Measurements from ENCODE around the gene HNRNPL.

The HNRNPL gene

GRCh38 chr19:38845374-38846024 is 4.3 kb downstream of the HNRNPL start:
- DNase-seq (ENCODE audit: low read depth in 2 of 2): no peak

- no peak for DNase-seq (ENCODE audit: low read depth in 2 of 2)
These were observed 5.6 kb downstream of the HNRNPL start for GRCh38 chr19:38844093-38844686.

- DNase-seq (ENCODE audit: low read depth in 2 of 2): no peak
These were observed 6.5 kb downstream of the HNRNPL start for GRCh38 chr19:38843175-38843758.

GRCh38 chr19:38842439-38843174 is 7.2 kb downstream of the HNRNPL start:
- DNase-seq (ENCODE audit: low read depth in 2 of 2): no peak

GRCh38 chr19:38841787-38842438 is 7.9 kb downstream of the HNRNPL start:
- DNase-seq (ENCODE audit: low read depth in 2 of 2): no peak

GRCh38 chr19:38841180-38841766 is 8.5 kb downstream of the HNRNPL start:
- no peak for DNase-seq (ENCODE audit: low read depth in 2 of 2)

GRCh38 chr19:38840583-38840968 is 9.2 kb downstream of the HNRNPL start:
- DNase-seq (ENCODE audit: low read depth in 2 of 2): no peak

- no peak for DNase-seq (ENCODE audit: low read depth in 2 of 2)
These were observed 9.8 kb downstream of the HNRNPL start for GRCh38 chr19:38839816-38840582.

GRCh38 chr19:38838986-38839761 is 10.6 kb downstream of the HNRNPL start:
- DNase-seq (ENCODE audit: low read depth in 2 of 2): no peak

GRCh38 chr19:38838208-38838985 is 11.4 kb downstream of the HNRNPL start:
- no peak for DNase-seq (ENCODE audit: low read depth in 2 of 2)

GRCh38 chr19:38837656-38838121 is 12.1 kb downstream of the HNRNPL start:
- no peak for DNase-seq (ENCODE audit: low read depth in 2 of 2)

GRCh38 chr19:38836983-38837626 is 12.7 kb downstream of the HNRNPL start:
- DNase-seq (ENCODE audit: low read depth in 2 of 2): no peak

- DNase-seq (ENCODE audit: low read depth in 2 of 2): no peak
These were observed 13.4 kb downstream of the HNRNPL start for GRCh38 chr19:38836159-38836982.

- DNase-seq (ENCODE audit: low read depth in 2 of 2): no peak
These were observed 15.2 kb downstream of the HNRNPL start for GRCh38 chr19:38834590-38834989.

GRCh38 chr19:38834104-38834490 is 15.7 kb downstream of the HNRNPL start:
- no peak for DNase-seq (ENCODE audit: low read depth in 2 of 2)

- DNase-seq (ENCODE audit: low read depth in 2 of 2): no peak
These were observed 16.7 kb downstream of the HNRNPL start for GRCh38 chr19:38833092-38833425.

- DNase-seq (ENCODE audit: low read depth in 2 of 2): peak in 1 of 2 experiments; percentile 34
These were observed 18.6 kb downstream of the HNRNPL start for GRCh38 chr19:38831142-38831605.

All from fibroblast of skin of left biceps (primary cell).